Measurements from ENCODE around the gene ELOVL6.
"Not testable (repeated sequence)": the region's sequence is repeated elsewhere in the genome, so short reads cannot be mapped to it uniquely, and the experiment has no call there.

The ELOVL6 gene

GRCh38 chr4:110159541-110159940 lies 38.9 kb downstream of the ELOVL6 start:
- H3K4me3 ChIP-seq (ENCODE audit: low read length), result no peak overlapping the region
- TF ChIP-seq ZNF274 (IDR thresholded peaks at IDR 0.05; ENCODE audit: low read depth, low read length), result no peak

GRCh38 chr4:110157580-110157979 lies 40.8 kb downstream of the ELOVL6 start:
- H3K4me3 ChIP-seq (ENCODE audit: low read length), result no peak overlapping the region
- no peak for TF ChIP-seq ZNF274 (IDR thresholded peaks at IDR 0.05; ENCODE audit: low read depth, low read length)

- not testable (repeated sequence) for H3K4me3 ChIP-seq (ENCODE audit: low read length)
Observed at GRCh38 chr4:110157166-110157565, 41.2 kb downstream of the ELOVL6 start.

- no peak for TF ChIP-seq ZNF274 (IDR thresholded peaks at IDR 0.05; ENCODE audit: low read depth, low read length)
- H3K4me3 ChIP-seq (ENCODE audit: low read length), result no peak overlapping the region
Observed at GRCh38 chr4:110156442-110156841, 42.0 kb downstream of the ELOVL6 start.

- TF ChIP-seq ZNF274 (IDR thresholded peaks at IDR 0.05; ENCODE audit: low read depth, low read length), result no peak
- H3K4me3 ChIP-seq (ENCODE audit: low read length), result no peak overlapping the region
Observed at GRCh38 chr4:110155654-110156053, 42.8 kb downstream of the ELOVL6 start.

GRCh38 chr4:110154582-110154981 lies 43.8 kb downstream of the ELOVL6 start:
- no peak overlapping the region for H3K4me3 ChIP-seq (ENCODE audit: low read length)
- no peak for TF ChIP-seq ZNF274 (IDR thresholded peaks at IDR 0.05; ENCODE audit: low read depth, low read length)

GRCh38 chr4:110152386-110152785 lies 46.0 kb downstream of the ELOVL6 start:
- TF ChIP-seq ZNF274 (IDR thresholded peaks at IDR 0.05; ENCODE audit: low read depth, low read length), result no peak
- H3K4me3 ChIP-seq (ENCODE audit: low read length), result no peak overlapping the region

- no peak for TF ChIP-seq ZNF274 (IDR thresholded peaks at IDR 0.05; ENCODE audit: low read depth, low read length)
- H3K4me3 ChIP-seq (ENCODE audit: low read length), result no peak overlapping the region
Observed at GRCh38 chr4:110149089-110149488, 49.3 kb downstream of the ELOVL6 start.

GRCh38 chr4:110142461-110142860 lies 56.0 kb downstream of the ELOVL6 start:
- H3K4me3 ChIP-seq (ENCODE audit: low read length), result no peak overlapping the region
- no peak for TF ChIP-seq ZNF274 (IDR thresholded peaks at IDR 0.05; ENCODE audit: low read depth, low read length)

GRCh38 chr4:110139815-110140214 lies 58.6 kb downstream of the ELOVL6 start:
- H3K4me3 ChIP-seq (ENCODE audit: low read length), result no peak overlapping the region
- no peak for TF ChIP-seq ZNF274 (IDR thresholded peaks at IDR 0.05; ENCODE audit: low read depth, low read length)

- TF ChIP-seq ZNF274 (IDR thresholded peaks at IDR 0.05; ENCODE audit: low read depth, low read length), result no peak
- no peak overlapping the region for H3K4me3 ChIP-seq (ENCODE audit: low read length)
Observed at GRCh38 chr4:110139111-110139510, 59.3 kb downstream of the ELOVL6 start.

GRCh38 chr4:110138551-110138950 lies 59.9 kb downstream of the ELOVL6 start:
- H3K4me3 ChIP-seq (ENCODE audit: low read length), result no peak overlapping the region
- no peak for TF ChIP-seq ZNF274 (IDR thresholded peaks at IDR 0.05; ENCODE audit: low read depth, low read length)

- no peak for TF ChIP-seq ZNF274 (IDR thresholded peaks at IDR 0.05; ENCODE audit: low read depth, low read length)
- no peak overlapping the region for H3K4me3 ChIP-seq (ENCODE audit: low read length)
Observed at GRCh38 chr4:110137829-110138228, 60.6 kb downstream of the ELOVL6 start.

GRCh38 chr4:110135523-110135922 lies 62.9 kb downstream of the ELOVL6 start:
- H3K4me3 ChIP-seq (ENCODE audit: low read length), result no peak overlapping the region
- no peak for TF ChIP-seq ZNF274 (IDR thresholded peaks at IDR 0.05; ENCODE audit: low read depth, low read length)

GRCh38 chr4:110135076-110135475 lies 63.3 kb downstream of the ELOVL6 start:
- no peak overlapping the region for H3K4me3 ChIP-seq (ENCODE audit: low read length)
- TF ChIP-seq ZNF274 (IDR thresholded peaks at IDR 0.05; ENCODE audit: low read depth, low read length), result no peak

GRCh38 chr4:110134269-110134869 lies 64.0 kb downstream of the ELOVL6 start:
- TF ChIP-seq ZNF274 (IDR thresholded peaks at IDR 0.05; ENCODE audit: low read depth, low read length), result no peak
- no peak overlapping the region for H3K4me3 ChIP-seq (ENCODE audit: low read length)
